Omental fat pad (tissue), 4 donors: Measurements from ENCODE around the gene MLST8. TPM values are rescaled to one million over a fixed set of nuclear protein-coding genes. Genes with fewer than 3 reads are reported as not detected.
"Not testable (repeated sequence)": the region's sequence is repeated elsewhere in the genome, so short reads cannot be mapped to it uniquely, and the experiment has no call there.

Experiments
- ATAC-seq: fragments of 150-250 bp; one replicate; pipeline ENCODE4 v1.9.1; 2016; ENCODE audit warnings: mild to moderate bottlenecking, moderate library complexity; ENCODE audit not compliant: low FRiP score
- DNase-seq: peaks from one replicate; pipeline ENCODE4 v3.0.0-alpha.2; 2019; ENCODE audit warnings: low spot score
- total RNA-seq, 4 donors: library from RNA; depleted of rRNA; stranded (reverse); fragments of >200 nt; gene quantifications; one replicate each; pipeline ENCODE4 v1.1.0, GENCODE V29; 2016
- TF ChIP-seq, protein P1 (sequence below), 3 donors: fragments of 450-650 bp; IDR thresholded peaks; one replicate each; pipeline ENCODE4 v1.5.1; 2016 to 2017; ENCODE audit warnings: antibody characterized with exemption in 3 of 3, mild to moderate bottlenecking in 3 of 3, moderate library complexity in 2 of 3

Gene MLST8
- total RNA-seq, 4 donors from 2014 or later: 29.8 to 44.6 (median 34.6) TPM

DNA sequence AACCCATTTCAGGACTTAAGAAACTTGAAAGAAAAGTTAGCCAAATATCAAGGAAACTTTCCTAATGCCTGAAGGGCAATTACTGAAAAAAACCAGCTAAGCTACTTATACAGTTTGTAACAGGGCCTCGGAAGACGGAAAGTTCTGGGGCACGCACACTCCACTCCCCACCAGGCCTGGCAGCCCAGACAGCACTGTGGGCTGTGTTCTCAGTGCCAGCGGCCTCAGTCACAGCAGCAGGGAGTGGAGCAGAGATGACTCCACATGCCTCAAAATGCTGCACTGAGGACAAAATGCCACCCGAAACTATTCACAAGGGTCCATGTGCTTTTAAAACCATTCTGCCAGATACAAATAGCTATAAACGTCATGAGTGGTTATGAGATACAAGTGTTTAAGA, 52.5 kb downstream of the MLST8 start:
- TF ChIP-seq, protein P1, sequence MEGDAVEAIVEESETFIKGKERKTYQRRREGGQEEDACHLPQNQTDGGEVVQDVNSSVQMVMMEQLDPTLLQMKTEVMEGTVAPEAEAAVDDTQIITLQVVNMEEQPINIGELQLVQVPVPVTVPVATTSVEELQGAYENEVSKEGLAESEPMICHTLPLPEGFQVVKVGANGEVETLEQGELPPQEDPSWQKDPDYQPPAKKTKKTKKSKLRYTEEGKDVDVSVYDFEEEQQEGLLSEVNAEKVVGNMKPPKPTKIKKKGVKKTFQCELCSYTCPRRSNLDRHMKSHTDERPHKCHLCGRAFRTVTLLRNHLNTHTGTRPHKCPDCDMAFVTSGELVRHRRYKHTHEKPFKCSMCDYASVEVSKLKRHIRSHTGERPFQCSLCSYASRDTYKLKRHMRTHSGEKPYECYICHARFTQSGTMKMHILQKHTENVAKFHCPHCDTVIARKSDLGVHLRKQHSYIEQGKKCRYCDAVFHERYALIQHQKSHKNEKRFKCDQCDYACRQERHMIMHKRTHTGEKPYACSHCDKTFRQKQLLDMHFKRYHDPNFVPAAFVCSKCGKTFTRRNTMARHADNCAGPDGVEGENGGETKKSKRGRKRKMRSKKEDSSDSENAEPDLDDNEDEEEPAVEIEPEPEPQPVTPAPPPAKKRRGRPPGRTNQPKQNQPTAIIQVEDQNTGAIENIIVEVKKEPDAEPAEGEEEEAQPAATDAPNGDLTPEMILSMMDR (IDR thresholded peaks at IDR 0.05): no peak
- ATAC-seq (no peak), DNase-seq (no peak)

GRCh38 chr16:2258530-2258929, 53.3 kb downstream of the MLST8 start:
- ATAC-seq, DNase-seq: not testable (repeated sequence)

Other genes with a start within 250 kb of the MLST8 start
- 100 to 1,000 TPM; 144 to 240 (median 183) TPM for gene NDUFB10, start 245.9 kb upstream of the MLST8 start, total RNA-seq
- gene RPS2, start 240.6 kb upstream of the MLST8 start, total RNA-seq: 1,000 to 10,000 TPM; 1,362 to 1,656 (median 1,543) TPM
- not detected for gene RNF151, start 238.6 kb upstream of the MLST8 start, total RNA-seq
- gene TBL3, start 233.4 kb upstream of the MLST8 start, total RNA-seq: 10 to 100 TPM; 32.2 to 44.3 (median 34.3) TPM
- not detected for gene NOXO1, start 224.0 kb upstream of the MLST8 start, total RNA-seq
- gene GFER, start 221.3 kb upstream of the MLST8 start, total RNA-seq: 10 to 100 TPM; 11.9 to 18.4 (median 16.0) TPM
- 1 to 10 TPM in 1 of 4 donors, under 1 TPM in 1, not detected in 2; 0.28 to 1.6 TPM for gene SYNGR3, start 215.5 kb upstream of the MLST8 start, total RNA-seq
- 10 to 100 TPM; 19.1 to 49.0 (median 24.3) TPM for gene ZNF598, start 195.6 kb upstream of the MLST8 start, total RNA-seq
- under 1 TPM in 1 of 4 donors, not detected in 3; 0.48 TPM for gene NPW, start 185.7 kb upstream of the MLST8 start, total RNA-seq
- 100 to 1,000 TPM in 2 of 4 donors, 10 to 100 TPM in 2; 52.8 to 166 (median 84.9) TPM for gene NHERF2, start 178.6 kb upstream of the MLST8 start, total RNA-seq
- 10 to 100 TPM in 3 of 4 donors, 1 to 10 TPM in 1; 7.1 to 18.1 (median 10.9) TPM for gene NTHL1, start 157.6 kb upstream of the MLST8 start, total RNA-seq
- gene TSC2, start 157.5 kb upstream of the MLST8 start, total RNA-seq: 10 to 100 TPM; 30.0 to 59.4 (median 35.9) TPM
- 100 to 1,000 TPM in 2 of 4 donors, 10 to 100 TPM in 2; 86.4 to 214 (median 121) TPM for gene PKD1, start 69.6 kb upstream of the MLST8 start, total RNA-seq
- gene RAB26, start 56.8 kb upstream of the MLST8 start, total RNA-seq: 1 to 10 TPM in 2 of 4 donors, under 1 TPM in 1, not detected in 1; 0.19 to 2.0 (median 1.1) TPM
- gene TRAF7, start 49.7 kb upstream of the MLST8 start, total RNA-seq: 10 to 100 TPM; 31.9 to 42.7 (median 34.3) TPM
- under 1 TPM; 0.12 to 0.19 (median 0.14) TPM for gene CASKIN1, start 8.8 kb upstream of the MLST8 start, total RNA-seq
- 10 to 100 TPM in 1 of 4 donors, 1 to 10 TPM in 3; 1.5 to 10.1 (median 4.3) TPM for gene BRICD5, start 5.4 kb downstream of the MLST8 start, total RNA-seq
- gene PGP, start 9.4 kb downstream of the MLST8 start, total RNA-seq: 10 to 100 TPM in 1 of 4 donors, 1 to 10 TPM in 3; 8.1 to 10.4 (median 9.6) TPM
- gene E4F1, start 18.1 kb downstream of the MLST8 start, total RNA-seq: 10 to 100 TPM; 18.3 to 39.6 (median 25.7) TPM
- gene DNASE1L2, start 31.0 kb downstream of the MLST8 start, total RNA-seq: under 1 TPM in 3 of 4 donors, not detected in 1; 0.63 to 0.93 (median 0.84) TPM
- 10 to 100 TPM; 26.2 to 66.5 (median 38.4) TPM for gene ECI1, start 46.1 kb downstream of the MLST8 start, total RNA-seq
- gene RNPS1, start 62.7 kb downstream of the MLST8 start, total RNA-seq: 100 to 1,000 TPM in 1 of 4 donors, 10 to 100 TPM in 3; 84.9 to 171 (median 92.2) TPM
- 10 to 100 TPM in 1 of 4 donors, 1 to 10 TPM in 3; 6.6 to 19.0 (median 8.0) TPM for gene ABCA3, start 135.3 kb downstream of the MLST8 start, total RNA-seq
- 1 to 10 TPM; 1.3 to 2.9 (median 2.5) TPM for gene CCNF, start 224.0 kb downstream of the MLST8 start, total RNA-seq